GM18519 (cell line): Measurements from ENCODE around the gene BTRC.
"Not testable (repeated sequence)": the region's sequence is repeated elsewhere in the genome, so short reads cannot be mapped to it uniquely, and the experiment has no call there.

Experiments
- ATAC-seq: cut with Tn5 transposase; IDR thresholded peaks from one replicate; pipeline ENCODE4 v1.9.1; 2021; ENCODE audit warnings: mild to moderate bottlenecking, moderate library complexity; ENCODE audit not compliant: unreplicated experiment, low FRiP score

The BTRC gene

DNA sequence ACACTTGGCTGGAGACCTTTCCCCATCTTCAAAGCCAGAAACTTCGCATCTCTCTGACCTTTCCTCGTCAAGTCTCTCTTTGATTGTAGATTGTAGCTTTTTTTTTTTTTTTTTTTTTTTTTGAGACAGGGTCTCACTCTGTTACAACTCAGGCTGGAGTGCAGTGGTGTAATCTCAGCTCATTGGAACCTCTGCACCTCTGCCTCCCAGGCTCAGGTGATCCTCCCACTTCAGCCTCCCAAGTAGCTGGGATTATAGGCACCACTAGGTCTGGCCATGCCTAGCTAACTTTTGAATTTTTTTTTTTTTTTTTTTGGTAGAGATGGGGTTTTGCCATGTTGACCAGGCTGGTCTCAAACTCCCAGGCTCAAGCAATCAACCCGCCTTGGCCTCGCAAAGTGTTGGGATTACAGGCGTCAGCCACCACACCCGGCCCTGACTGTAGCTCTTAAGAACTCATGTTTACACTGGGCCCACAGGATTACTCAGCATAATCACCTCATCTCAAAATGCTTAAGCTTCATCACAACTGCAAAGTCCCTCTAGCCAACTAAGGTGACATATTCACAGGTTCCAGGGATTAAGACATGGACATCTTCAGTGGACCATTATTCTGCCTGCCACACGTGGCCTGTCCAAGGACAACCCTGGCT is 222.4 kb downstream of the BTRC start:
- no peak for ATAC-seq

- ATAC-seq = no peak
Measured at GRCh38 chr10:101577121-101577871, 223.3 kb downstream of the BTRC start.

- no peak for ATAC-seq
Measured at GRCh38 chr10:101578192-101578591, 224.2 kb downstream of the BTRC start.

DNA sequence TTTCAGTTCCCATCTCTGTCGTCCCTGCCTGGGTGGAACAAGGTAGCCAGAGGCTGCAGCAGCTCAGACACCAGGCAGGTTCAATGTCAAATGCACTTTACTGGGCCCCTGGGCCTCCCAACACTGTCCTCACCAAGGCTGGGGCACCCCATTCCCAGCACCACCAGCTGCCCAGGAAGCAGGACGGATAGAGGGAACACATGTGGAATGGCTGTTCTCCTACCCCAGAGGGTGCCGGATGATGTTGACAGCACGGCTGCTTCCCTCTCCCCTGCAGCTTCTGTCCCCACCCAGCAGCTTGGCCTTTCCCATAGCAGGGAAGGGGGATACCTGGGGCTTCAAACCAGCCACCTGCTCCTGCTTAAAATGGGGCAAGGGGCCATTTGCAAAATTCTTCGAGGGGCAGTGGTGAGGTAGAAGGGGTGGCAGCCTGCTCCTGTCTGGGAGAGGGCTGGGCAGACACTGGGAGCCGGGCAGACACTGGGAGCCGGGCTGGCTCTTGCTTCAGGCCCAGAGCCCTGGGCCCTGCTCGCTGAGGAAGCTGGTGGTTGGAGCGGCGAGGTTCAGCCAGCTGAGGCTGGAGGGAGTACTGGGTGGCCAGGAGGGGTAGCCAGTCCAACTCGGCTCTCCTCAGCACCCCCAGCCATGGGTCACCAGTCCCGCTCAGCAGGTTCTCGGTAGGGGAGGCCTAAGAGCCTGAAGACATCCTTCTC is 225.0 kb downstream of the BTRC start:
- no peak for ATAC-seq

GRCh38 chr10:101579516-101579870 is 225.5 kb downstream of the BTRC start:
- no peak for ATAC-seq

DNA sequence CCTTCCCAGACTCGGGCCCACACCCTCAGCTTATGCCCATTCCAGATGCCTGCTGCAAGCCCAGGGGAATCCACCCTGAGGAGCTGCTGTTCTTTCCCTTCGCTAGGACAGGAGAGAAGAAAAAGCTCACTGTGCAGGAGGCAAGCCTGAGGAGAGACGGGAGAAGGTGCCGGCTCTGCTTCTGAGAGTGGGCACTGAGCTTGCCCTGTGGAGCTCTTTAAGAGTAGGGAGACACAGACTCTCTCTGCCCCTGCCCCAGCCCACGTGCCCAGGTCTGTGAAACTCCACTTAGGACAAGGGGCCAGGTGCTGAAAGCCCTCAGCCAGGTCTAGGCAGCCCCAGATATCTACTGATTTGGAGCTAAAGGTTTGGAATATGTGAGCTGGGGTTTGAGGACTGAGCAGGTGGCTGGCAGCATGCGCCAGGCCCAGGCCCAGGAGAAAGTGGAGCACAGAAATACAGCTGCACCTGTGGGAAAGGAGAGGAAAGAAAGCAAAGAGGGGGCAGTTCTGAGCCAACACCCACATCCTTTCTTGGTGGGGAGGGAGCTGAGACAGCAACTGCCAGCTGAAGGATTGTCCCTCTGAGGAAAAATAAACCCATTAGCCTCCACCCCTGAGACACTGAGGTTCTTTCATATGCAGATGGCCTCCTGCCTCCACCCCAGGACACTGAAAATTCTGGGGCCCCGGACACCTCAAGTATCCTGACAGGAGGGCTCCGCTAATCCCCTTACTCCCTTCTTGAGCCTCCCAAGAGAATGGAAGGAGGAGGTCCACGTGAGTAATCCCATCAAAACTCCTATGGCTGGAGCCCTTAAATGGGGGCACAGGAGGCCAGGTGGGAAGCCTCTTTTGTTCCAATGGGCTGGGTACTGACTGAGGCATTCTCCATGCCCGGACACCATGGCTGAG is 226.8 kb downstream of the BTRC start:
- no peak for ATAC-seq

GRCh38 chr10:101585841-101586240 is 231.9 kb downstream of the BTRC start:
- ATAC-seq = no peak

DNA sequence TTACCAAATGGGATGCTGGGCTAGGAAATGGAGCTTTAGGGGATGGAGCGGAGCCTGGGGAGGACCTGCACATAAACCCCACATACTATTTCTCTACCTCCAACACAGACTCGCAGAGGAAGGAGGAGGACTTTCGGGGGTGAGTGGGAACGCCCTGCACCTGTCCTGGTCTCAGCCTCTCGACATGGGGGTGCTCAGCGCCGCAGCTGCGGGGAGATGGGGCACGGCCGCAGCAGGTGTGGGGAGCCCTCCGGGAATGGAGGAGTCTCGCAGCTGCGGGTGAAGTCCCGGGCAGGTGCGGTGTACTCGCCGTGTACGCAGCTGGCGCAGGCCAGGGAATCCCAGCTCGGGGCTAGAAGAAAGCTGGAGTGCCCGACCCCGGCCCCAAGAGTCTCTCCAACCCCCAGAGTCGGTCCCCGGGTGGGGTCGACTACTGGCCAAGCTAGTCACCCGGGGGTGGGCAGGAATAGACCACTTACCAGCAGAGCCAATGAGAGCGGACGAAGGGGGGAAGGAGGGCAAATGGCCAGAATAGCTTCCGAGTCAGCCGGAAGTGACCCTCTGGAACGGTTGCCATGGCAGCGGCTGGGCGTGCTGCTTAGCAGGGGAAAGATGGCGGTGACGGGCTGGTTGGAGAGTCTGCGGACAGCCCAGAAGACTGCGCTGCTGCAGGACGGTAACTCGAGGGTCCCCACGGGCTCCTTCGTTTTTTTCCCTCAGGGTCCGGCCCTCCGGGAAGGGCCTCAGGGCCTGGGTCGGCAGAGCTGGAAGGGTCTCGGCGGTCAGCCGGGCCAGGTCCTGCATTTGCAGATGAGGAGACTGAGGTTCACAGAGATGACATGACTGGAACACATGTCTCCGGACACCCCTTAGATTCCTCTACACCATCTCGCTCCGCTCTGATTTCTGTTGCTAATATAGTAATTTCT is 234.0 kb downstream of the BTRC start, which contains the start of the genes DPCD and POLL:
Gene DPCD, plus strand, starts transcription at position 597 of the 929 bp plus-strand sequence. Its CDS starts 16 bp downstream, at position 613.
Gene POLL, minus strand, starts transcription at position 533 of the 929 bp plus-strand sequence. CDS start 897 bp downstream, outside the sequence.
- ATAC-seq = peak; percentile 76

- no peak for ATAC-seq
Measured at GRCh38 chr10:101588879-101589278, 234.9 kb downstream of the BTRC start.

DNA sequence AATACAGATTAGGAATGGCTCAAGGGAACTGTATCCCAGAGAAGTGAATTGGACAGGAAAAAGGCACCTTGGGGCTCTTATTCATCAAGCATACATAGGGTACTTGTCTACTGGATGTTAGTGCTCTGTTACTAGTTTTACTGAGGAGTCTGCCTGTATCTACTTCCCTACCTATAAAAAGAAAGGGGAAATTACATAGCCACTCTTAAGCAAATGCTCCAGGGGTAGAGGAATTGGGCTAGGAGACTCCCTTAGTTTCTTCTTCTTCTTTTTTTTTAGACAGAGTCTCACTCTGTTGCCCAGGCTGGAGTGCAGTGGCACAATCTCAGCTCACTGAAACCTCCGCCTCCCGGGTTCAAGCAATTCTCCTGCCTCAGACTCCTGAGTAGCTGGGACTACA is 239.4 kb downstream of the BTRC start:
- not testable (repeated sequence) for ATAC-seq

DNA sequence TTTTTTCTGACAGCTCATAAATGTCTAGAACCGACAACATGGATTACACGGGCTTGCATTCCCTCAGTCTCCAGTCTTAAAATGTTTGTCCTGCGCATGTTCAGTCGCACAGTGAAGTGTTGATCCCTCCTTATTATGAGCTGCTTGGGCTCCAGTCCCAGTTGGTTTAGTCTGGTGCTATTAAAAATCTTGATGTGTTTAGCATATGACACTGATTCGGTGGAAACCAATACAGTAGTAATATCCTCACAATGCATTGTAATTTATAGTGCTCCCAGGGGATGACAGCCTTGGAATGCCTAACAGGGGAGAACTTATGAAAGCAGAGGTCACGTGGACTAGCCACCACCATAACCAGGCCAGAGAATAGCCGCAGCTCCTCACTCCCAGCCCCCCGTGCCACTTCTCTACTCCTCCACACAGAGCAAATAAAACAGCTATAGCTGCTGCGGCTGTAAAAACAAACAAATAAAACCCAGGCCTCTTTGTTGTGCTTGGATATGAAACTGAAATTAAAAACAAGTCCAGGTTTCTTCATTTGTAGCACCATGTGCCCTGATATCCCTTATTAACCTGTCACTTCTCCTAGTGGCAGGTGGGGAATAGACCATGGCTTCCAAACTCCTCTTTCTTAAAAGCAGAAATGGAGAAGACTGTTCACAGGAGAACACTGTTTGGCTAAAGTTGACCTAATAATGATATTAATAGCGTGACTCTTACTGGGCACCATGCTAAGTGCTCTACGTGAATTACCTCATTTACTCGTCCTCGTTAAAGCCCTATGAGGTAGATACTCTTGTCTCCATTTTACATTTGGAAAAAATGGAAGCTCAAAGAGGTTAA is 241.8 kb downstream of the BTRC start:
- ATAC-seq = no peak

GRCh38 chr10:101597091-101597900 is 243.3 kb downstream of the BTRC start:
- ATAC-seq = no peak

DNA sequence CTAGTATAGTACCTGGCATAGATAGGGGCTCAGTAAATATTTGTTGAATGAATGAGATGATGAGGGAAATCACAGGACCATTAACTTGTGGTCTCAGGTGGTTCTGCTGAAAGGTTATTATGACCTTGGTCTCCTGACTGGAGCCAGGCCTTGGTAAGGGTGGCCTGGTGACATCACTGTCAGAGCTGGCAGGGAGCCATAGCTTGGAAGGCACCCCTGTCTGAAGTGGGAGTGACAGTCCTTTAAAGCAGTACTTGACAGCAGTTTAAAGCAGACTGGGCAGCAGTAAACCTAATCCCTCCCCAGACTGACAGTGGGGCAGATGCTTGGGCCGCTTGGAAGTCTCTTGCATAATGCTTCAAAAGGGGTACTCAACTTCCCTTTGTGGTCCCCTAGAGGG is 247.6 kb downstream of the BTRC start:
- no peak for ATAC-seq

DNA sequence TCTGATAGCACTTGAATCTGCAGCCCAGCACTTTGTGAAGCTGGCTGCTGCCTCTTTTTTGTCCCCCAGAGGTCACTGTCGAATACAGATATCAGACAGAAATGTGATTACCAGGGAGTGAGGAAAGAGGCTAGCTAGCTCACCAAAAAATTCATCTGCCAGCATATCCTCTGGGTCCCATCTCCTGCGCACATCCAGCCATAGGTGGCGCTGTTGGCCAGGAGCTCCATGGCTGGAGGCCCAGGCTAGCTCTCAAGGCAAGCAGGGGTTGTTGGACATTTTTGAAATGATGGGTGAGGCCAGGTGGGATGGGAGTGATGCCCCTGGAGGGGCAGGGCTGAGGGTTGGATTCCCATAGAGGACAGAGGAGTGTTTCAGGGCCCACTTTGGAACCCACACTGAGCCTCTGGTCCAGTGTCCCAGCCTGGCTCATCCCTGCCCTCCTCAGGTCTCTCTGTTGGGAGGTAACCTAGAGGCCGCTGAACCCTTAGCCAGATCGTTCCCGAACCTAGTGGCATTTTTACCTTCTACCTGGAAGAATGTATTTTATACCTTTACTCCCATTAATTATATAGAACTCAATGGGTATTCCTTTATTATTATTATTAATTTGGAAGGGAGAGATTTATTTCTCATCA is 248.9 kb downstream of the BTRC start:
- peak; percentile 59 for ATAC-seq
